HG02840 (cell line): ENCODE data around the gene HDGFL1.

ENCODE experiments used
- ATAC-seq: cut with Tn5 transposase; IDR thresholded peaks from one replicate; pipeline ENCODE4 v1.9.1; 2021; ENCODE audit warnings: mild to moderate bottlenecking, moderate library complexity, moderate number of reproducible peaks; ENCODE audit not compliant: unreplicated experiment, low FRiP score

Gene HDGFL1

GRCh38 chr6:22569281-22570184, at the start of gene HDGFL1:
Gene HDGFL1, plus strand, starts transcription at chr6:22569566. Its CDS starts 10 bp downstream, at chr6:22569576.
- ATAC-seq: no peak

GRCh38 chr6:22521035-22521434, 48.3 kb upstream of the HDGFL1 start:
- no peak for ATAC-seq

GRCh38 chr6:22526736-22527135, 42.6 kb upstream of the HDGFL1 start:
- ATAC-seq: no peak

GRCh38 chr6:22529866-22530265, 39.5 kb upstream of the HDGFL1 start:
- no peak for ATAC-seq

DNA sequence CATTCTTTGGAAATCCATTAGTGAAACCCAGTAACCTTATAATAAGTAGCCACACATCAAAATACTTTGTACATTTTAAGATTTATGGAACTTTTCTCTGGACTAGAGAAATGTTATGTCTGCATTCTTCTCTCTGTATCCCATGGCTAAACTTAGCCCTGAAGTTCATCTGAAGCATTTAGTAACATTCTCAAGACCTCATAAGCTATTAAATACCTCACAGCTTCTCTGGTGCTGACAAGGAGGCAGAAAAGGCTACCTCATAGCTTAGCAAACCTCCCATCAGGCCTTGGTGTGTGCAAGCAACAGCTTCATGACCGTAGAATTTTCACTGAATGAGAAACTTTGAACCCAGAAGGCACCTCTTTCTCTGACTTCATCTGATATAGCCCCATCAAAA, 38.9 kb upstream of the HDGFL1 start:
- no peak for ATAC-seq

DNA sequence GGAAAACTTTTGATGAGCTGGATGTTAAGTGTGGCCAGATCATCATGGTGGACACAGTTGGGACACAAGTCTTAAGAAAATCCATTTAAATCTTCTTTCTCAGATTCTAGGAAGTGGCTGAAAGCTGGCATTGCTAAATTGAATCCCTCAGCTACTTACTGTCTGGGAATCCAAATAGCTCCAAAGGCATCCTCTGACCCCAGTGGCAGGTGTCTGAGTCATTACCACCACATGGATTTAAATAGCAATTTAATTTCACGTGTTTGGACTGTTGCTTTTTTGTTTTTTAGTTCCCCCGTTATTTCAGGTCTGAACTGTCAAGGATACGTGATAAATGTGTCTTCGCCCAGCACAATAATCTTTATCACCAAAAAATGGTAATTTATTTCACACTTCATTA, 33.2 kb upstream of the HDGFL1 start:
- no peak for ATAC-seq

GRCh38 chr6:22544476-22544875, 24.9 kb upstream of the HDGFL1 start:
- no peak for ATAC-seq

GRCh38 chr6:22545051-22545450, 24.3 kb upstream of the HDGFL1 start:
- ATAC-seq: no peak

DNA sequence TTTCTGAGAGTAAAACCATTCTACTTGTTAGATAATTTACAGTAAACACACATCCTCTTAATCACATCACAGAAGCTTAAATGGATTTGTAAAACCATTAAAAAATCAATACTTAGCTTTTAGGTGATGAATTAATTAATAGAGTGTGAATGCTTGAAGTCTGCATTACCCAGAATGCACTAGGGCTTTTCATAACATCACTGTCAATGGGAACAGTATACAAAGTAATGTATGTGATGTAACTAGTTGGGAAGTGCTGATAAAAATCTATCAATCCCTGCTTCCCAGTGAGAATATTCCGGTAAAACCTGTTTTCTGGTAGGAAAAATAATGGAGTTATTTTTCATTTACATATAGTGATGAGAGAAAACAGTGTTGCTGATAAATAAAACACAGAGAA, 23.1 kb upstream of the HDGFL1 start:
- ATAC-seq: no peak

GRCh38 chr6:22550971-22551670, 18.2 kb upstream of the HDGFL1 start:
- no peak for ATAC-seq

DNA sequence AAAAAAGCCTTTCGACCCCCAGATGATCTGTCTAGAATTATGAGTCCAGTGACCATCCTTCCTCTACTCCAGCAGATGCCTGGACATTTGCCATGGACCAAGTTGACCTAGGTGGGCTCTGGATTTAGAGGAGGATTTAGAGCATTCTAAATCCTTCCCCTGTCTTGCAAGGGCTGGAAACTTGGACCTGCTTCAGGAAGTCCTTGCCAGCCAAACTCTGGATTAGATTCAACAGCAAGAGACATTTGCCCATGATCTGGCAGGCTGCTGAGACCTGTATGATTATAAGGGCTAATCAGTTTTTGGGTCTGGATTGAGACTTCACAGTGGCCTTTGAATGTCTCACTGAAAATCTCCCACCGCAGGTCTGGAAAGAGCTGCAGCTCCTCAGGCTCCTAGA, 13.1 kb upstream of the HDGFL1 start:
- ATAC-seq: no peak

DNA sequence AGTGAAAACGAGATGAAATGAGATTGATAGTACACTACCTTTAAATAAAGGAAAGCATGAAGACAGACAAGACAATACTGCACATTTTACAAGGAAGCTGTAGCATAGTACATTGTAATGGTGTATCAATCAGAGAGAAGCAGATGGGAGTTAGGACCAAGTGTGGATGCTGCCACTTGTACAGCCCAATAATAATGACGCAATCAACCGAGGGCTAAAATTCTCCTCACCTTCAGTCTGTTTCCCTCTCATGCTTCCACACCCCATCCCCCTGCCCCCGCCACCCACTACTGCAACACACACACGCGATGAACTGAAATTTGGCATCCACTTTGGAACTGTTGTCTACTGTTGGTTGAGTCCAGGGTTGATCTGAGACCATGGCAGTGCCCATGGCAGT, 12.4 kb upstream of the HDGFL1 start:
- no peak for ATAC-seq

GRCh38 chr6:22558288-22558882, 11.0 kb upstream of the HDGFL1 start:
- ATAC-seq: no peak

- ATAC-seq: no peak
Measured at GRCh38 chr6:22568854-22569253, 512 bp upstream of the HDGFL1 start.

DNA sequence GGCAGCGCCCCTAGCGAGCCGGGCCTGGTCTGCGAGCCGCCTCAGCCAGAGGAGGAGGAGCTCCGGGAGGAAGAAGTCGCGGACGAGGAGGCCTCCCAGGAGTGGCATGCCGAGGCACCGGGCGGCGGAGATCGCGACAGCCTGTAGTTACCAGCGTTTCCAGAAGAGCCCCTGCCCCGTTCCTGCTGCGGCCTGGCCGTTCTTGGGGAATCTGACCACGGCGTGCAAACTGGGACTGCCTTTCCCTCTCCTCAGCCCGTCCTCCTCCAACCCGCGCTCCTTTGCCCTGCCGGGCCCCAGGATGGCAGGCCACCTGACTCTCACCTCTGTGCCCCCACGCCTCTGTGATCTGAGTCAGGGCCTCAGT, 802 bp downstream of the HDGFL1 start:
- no peak for ATAC-seq

DNA sequence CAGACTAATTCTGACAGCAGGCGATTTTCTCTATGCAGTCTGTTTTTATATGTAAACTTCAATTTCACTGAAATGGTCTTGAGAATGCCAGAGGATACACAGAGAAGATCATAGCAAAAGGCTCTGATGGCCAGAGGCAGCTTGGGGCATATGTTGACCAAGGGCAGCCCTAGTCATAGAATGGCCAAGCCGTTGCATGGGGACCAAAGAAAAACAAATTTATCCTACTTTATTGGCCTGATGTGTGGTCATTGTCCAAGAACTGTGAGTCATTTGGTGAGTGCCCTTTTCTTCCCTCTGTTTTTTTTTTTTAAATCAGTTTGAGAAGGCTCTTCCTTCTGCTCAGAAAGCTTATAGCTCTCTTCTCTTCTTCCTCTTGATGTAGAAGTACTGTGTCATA, 5.8 kb downstream of the HDGFL1 start:
- no peak for ATAC-seq

DNA sequence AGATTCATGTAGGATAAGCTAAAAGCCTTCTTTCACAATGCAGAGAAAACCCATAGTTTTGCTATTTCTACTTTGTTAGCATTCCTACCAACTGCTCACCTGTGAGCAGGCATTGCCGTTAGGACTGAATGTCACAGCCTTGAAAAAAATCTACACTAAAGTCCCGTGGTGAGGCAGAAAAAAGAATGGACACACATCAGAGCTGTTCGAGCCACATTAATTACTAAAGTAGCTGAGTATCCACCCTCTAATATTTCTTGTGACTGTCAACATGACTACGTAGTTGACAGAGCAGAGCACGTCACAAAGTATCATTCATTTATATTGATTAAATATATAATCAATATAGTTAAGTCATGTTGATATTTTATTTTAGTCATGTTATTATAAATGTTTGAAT, 10.1 kb downstream of the HDGFL1 start:
- ATAC-seq: no peak

- no peak for ATAC-seq
Measured at GRCh38 chr6:22580337-22580736, 11.0 kb downstream of the HDGFL1 start.

DNA sequence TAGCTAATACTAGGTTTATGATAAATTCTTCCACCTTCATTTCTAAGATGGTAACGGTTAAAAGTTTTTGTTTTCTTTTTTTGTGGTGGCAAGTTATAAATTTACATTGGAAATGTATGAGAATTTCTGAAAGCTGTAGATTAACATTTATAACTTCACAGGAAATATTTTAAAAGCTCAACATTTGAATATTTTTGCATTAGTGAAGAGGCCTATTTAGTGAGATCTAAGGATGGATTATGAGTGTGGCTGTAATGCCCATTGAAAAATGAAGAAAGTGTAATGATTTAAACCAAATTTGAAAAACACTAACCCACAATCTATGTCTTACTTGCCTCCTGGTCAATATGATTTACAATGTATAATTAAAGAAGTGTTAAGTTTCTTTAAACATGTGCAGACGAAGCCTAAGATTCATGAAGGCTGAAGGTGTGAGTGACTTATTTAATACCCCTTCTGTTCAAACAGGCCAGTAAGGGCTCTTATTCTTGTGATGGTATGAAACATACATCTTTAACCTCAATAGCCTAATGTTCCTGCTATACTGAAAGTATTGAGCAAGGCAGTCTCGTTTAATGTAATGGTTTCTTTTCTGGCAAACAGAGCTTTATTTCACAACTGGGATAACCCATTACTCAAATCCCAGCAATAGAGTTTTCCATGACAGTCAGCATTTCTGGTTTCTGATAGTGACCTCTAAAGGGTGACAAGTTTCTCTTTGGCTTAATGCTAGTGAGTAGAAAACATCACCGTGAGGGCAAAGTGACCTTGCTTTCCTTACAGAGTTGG, 13.2 kb downstream of the HDGFL1 start:
- ATAC-seq: no peak

DNA sequence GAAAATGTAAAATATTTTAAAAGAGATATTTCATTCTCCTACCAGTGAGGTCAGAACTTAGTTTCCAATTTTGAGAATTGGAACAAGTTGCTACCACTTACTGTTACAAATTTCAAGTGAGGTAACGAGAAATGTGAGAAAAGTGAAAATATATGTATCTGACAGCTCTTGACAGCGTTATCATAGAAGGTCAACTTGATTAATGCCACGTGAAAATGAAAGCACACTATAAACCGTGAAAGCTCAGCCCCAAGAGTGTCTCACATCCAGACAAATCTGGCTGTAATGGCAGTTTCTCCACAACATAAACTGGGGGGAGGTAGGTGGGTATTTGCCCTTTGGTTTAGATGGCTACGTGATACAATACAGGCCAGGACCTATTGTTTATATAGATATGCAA, 13.9 kb downstream of the HDGFL1 start:
- ATAC-seq: no peak

DNA sequence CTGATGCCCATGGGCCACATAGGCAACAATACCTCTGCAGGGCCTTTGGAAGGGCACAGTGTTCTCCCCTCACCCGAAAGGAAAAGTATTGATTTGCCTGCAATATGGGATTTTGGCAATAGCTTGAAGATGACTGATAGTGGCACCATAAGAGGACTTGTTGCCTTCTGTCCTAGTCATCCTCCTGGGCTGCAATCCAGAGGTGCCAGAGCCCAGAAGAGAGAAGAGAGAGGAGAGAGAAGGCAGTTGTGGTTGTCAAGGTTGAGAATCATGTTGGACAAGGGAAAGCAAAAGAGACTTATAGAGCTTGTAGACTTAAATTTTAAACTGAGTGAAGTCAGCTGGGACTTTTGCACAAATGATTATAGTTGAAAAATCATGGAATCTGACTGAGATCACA, 14.6 kb downstream of the HDGFL1 start:
- ATAC-seq: no peak
